ENCODE results near the gene RRAGB.
"Not testable (repeated sequence)": the region's sequence is repeated elsewhere in the genome, so short reads cannot be mapped to it uniquely, and the experiment has no call there.

RRAGB gene

GRCh38 chrX:55717521-55718497, at the start of gene RRAGB:
RRAGB (plus strand) TSS chrX:55717749; CDS start chrX:55718328, 579 bp downstream.
- DNase-seq, result peak; percentile 91

- no peak for DNase-seq
Observed at GRCh38 chrX:55668084-55668483, 49.5 kb upstream of the RRAGB start.

- DNase-seq, result not testable (repeated sequence)
Observed at GRCh38 chrX:55688579-55688978, 29.0 kb upstream of the RRAGB start.

GRCh38 chrX:55695227-55696018, 22.1 kb upstream of the RRAGB start:
- DNase-seq, result no peak

GRCh38 chrX:55697381-55697780, 20.2 kb upstream of the RRAGB start:
- DNase-seq, result no peak

GRCh38 chrX:55702671-55703070, 14.9 kb upstream of the RRAGB start:
- DNase-seq, result no peak

GRCh38 chrX:55703436-55703835, 14.1 kb upstream of the RRAGB start:
- DNase-seq, result not testable (repeated sequence)

GRCh38 chrX:55705066-55705465, 12.5 kb upstream of the RRAGB start:
- DNase-seq, result not testable (repeated sequence)

- no peak for DNase-seq
Observed at GRCh38 chrX:55709735-55710134, 7.8 kb upstream of the RRAGB start.

- DNase-seq, result no peak
Observed at GRCh38 chrX:55710701-55711100, 6.8 kb upstream of the RRAGB start.

GRCh38 chrX:55713631-55714030, 3.9 kb upstream of the RRAGB start:
- DNase-seq, result no peak

GRCh38 chrX:55714161-55714560, 3.4 kb upstream of the RRAGB start:
- DNase-seq, result no peak

- DNase-seq, result no peak
Observed at GRCh38 chrX:55715847-55716246, 1.7 kb upstream of the RRAGB start.

GRCh38 chrX:55716937-55717336, 612 bp upstream of the RRAGB start:
- no peak for DNase-seq

- no peak for DNase-seq
Observed at GRCh38 chrX:55731826-55732225, 14.3 kb downstream of the RRAGB start.

- DNase-seq, result no peak
Observed at GRCh38 chrX:55738969-55739368, 21.4 kb downstream of the RRAGB start.

- DNase-seq, result no peak
Observed at GRCh38 chrX:55742649-55743048, 25.1 kb downstream of the RRAGB start.

GRCh38 chrX:55748463-55748862, 30.9 kb downstream of the RRAGB start:
- DNase-seq, result not testable (repeated sequence)

- DNase-seq, result no peak
Observed at GRCh38 chrX:55750256-55750655, 32.7 kb downstream of the RRAGB start.

GRCh38 chrX:55754861-55755294, 37.3 kb downstream of the RRAGB start:
- no peak for DNase-seq

GRCh38 chrX:55758033-55758432, 40.5 kb downstream of the RRAGB start:
- DNase-seq, result no peak

GRCh38 chrX:55759478-55759877, 41.9 kb downstream of the RRAGB start:
- DNase-seq, result no peak

GRCh38 chrX:55767100-55767499, 49.6 kb downstream of the RRAGB start:
- no peak for DNase-seq

GRCh38 chrX:55774419-55774818, 56.9 kb downstream of the RRAGB start:
- not testable (repeated sequence) for DNase-seq

Measured in activated naive CD4-positive, alpha-beta T cell treated with anti-CD3 and anti-CD28 coated beads, Interleukin-2, amount 50 U/mL, for 16 hours (primary cell).